Limb (tissue), 2 donors: ENCODE data around the gene DDN.

ENCODE experiments used
- DNase-seq, 2 donors: peaks; one replicate each; pipeline ENCODE4 v3.0.0-alpha.2; 2016; ENCODE audit errors: extremely low spot score in 2 of 2

The DDN gene

DNA sequence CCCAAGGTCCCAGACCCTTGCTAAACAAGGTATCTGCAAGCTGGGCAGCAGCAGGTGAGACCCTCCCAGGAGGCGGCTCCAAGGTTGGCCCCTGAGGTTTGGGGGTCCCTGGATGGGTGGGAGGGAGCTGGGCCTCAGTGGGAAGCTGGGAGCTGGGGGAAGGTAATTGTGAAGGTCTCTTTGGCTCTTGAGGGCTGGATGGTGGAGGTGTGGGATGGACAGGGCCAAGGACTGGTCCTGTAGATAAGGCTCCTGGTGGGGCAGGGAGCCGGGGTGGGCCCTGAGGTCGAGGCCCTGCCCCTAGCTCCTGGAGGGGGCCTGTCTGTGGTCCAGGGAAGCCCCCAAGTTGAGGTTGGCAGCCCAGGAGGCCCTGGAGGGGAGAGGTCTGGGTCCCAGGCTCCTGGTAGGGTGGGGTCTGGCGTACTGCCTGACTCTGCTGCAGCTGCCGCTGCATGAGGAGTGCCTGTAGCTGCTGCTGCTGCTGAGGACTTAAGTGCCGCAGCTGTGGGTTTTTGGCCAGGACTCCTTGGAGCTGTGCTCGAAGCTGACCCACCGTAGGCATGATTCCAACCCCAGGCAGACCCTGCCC is 32.5 kb upstream of the DDN start:
- peak in 1 of 2 donors; percentile 13 for DNase-seq

GRCh38 chr12:49030714-49031572 is 31.8 kb upstream of the DDN start:
- DNase-seq: no peak

DNA sequence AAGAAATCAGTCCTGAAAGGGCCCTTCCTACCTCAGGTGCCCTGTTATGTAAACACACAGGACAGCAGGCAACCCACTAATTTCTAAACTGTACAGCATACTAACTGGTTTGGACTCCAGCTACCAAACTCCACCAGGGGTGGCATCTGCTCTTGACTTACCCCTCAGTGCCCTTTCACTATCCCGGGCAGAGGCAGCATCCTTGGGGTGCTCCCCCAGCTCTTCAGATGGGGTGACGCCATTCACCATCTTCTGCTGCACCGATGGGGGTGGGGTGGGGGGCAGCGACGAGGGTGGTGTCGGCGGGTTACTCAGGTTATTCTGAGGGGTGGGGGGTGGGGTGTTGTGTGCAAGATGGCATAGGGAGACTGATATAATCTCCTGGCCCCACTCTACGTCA is 30.9 kb upstream of the DDN start:
- no peak for DNase-seq

- no peak for DNase-seq
Observed at GRCh38 chr12:49028666-49029275, 29.6 kb upstream of the DDN start.

GRCh38 chr12:49027846-49028555 is 28.8 kb upstream of the DDN start:
- DNase-seq: no peak

GRCh38 chr12:49026678-49027480 is 27.7 kb upstream of the DDN start:
- DNase-seq: no peak

DNA sequence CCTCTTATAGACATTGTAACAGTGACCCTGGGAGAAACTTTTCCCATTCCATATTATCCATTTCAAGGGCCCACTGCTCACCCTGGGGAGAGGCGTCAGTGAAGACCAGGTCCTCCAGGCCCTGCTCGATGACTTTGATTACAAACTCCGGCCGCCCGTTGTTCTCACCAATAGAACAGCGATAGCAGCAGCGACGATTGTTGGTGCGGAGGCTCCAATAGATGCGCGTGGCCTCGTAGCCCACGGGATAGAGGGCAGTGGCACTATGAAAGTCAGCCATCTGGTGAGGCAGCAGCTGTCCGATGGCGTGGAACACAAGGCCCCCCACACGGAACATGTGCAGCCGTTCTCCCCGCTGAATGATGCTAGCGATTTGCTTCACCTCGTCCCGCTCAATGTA is 26.9 kb upstream of the DDN start:
- no peak for DNase-seq

DNA sequence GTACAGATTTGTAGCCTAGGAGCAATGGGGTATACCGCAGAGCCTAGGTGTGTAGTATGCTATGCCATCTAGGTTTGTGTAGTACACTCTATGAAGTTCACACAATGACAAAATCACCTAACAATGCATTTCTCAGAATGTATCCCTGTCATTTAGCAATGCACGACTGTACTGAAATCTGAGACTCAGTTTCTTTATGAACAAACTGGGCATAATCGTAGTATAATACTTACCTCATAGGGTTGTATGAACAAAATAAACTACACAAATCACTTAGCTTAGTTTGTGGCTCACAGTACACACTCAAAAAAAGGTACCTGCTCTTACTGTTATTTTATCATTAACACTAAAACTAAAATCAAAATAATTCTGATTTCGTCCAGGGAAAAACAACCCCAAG is 26.3 kb upstream of the DDN start:
- DNase-seq: no peak

DNA sequence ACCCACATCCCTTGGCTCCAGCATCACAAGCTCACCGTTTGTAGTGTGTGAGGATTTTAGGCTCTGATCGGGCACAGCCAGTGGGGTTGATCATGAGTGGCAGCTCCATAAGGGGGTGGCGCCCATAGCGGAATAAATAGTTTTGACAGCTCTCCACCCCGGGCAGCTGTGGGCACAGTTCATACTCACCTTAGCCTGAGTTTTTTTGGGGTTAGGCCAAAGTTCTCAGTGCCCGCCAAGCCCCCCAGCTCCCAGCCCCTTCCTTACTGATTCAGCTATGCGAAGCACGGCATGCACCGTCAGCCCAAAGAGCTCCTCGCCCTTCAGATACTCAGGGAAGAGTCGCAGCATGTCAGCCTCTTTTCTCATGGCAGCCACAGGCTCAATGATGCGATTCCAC is 25.4 kb upstream of the DDN start:
- DNase-seq: no peak

DNA sequence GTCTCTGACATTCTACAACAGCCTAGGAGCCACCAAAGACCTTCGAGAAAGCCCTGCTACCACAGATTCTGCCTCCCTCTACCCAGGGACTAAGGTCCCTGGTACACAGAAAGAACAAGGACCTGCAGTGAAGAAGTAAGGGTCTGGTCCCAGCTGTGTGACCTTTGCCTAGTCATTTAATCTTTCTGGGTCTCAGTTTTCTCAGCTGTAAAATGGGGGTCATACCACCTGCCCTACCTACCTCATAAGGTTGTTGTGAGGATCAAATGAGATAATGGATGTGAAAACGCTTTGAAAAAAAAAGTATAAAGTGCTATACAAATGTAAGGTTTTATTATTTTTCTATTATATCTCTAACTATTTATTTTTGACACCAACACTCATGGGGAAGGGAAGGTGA is 24.6 kb upstream of the DDN start:
- no peak for DNase-seq

DNA sequence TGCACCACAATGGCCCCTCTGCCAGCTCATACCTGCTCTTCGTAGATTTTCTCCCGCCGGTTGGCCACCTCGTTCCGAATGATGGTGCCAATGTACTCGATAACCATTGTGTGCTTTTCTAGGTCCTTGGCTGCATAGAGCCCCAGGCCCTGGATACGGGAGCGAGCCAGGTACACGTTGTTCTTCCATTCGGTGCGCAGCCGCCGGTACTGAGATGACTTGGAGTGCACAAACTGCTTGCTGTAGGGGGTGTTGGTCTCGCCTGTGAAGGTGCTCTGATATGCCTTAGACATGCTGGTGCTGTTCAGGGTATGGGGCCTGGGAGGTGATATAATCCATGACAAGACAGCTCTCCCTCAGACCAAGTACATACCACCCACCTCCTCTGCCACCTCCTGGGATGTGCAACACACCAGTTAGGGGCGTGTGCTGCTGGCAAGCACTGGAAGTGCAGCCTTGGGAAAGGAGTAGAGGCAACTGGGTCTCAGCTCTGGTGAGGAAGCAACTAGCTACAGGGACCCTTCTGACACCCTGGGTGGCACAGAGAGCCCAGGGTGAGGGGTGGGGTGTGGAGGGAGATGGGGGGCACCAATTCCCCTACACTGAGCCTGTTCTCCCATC is 23.5 kb upstream of the DDN start:
- no peak for DNase-seq

DNA sequence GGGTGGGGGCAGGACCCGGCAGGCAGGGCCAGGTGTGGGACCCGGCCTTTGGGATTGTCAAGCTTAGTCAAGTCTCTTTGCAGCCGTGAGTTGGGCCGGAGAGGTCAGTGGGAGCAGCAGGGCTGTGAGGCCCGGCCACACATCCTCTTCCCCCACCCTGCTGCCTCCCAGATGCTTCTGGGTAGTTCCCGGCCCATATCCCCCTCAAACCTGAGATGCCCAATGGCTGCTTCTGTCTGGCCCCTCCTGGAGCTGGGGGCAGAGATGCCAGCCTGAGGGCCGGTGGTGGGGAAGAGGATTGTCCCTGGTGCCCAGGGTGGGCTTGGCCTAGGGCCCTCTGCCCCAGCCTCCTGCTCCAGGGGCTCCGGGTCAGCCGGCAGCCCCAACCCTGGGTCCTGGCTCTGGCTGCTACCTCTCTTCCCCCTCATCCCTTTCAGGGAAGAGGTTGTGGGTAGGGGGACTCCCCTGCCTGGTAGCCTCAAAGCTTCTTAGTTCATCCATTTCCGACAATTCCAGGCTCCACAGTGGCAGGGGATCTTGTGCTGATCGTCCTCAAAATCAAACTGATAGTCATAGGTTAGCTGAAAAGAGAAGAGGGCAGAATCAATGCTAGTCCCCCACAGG is 22.2 kb upstream of the DDN start:
- no peak for DNase-seq

DNA sequence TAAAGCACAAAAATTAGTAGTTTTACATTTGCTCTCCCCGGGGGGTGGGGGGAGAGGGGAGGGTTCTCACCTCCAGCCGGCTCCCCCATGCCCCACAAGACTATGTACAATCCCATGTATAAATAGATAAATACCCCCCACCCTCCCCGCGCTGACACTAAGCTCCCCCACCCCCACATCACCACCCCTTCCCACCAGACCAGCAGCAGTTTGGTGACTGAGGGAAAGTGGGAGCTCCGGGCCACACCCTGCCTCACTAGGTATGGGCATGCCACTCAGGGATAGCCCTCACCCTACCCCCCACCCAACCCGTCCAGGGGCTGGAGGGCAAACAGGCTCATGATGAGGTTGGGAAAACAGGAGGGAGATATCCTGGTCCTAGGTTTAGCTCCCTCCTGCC is 21.3 kb upstream of the DDN start:
- no peak for DNase-seq

- no peak for DNase-seq
Observed at GRCh38 chr12:49019443-49020324, 20.5 kb upstream of the DDN start.

- no peak for DNase-seq
Observed at GRCh38 chr12:49019120-49019430, 19.9 kb upstream of the DDN start.

DNA sequence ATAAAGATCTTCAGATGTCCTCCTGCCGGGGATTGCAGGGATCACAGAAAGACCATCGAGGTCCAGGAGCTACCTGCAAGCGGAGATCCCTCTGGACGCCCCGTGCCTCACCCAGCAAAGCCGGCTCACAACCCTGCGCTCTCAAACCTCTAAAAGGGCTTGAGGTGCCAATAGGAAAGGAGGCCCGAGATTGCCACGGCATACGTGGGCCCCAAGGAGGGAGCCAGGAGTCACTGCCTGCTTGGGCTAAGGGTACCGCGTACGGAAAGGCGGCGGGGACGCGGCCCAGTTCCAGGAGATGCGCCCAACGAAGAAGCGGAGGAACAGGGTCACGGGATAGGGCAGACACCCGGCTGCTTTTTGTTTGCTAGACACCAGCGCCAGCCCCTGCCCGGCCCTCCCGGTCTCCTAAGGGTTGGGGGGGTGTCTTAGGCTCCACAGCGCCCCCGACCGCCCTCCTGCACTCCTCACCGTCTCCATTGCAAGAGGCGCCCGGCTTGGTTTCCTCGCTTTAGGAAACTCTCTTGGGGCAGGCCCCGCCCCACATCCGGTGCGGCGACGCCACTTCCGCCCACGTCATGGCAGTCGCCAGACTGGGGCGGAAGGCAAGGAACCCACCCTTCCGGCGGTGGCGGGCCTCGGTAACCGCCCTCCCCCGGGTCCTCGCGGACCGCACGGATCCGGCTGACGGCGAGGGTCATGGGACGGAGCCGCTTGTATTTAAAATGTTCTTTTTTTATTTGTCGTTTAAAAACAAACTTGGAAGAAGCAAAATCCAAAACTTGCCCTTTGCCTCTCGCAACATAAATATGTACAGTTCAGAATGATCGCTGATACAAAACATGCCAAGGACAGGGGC is 19.3 kb upstream of the DDN start, which contains the start of gene PRKAG1:
TSS of gene PRKAG1 (minus strand) at position 516 of the 859 bp plus-strand sequence. CDS start at position 480, 36 bp downstream.
- peak; percentile 98 for DNase-seq

- peak in 1 of 2 donors; percentile 56 for DNase-seq
Observed at GRCh38 chr12:49017891-49018260, 18.7 kb upstream of the DDN start.

DNA sequence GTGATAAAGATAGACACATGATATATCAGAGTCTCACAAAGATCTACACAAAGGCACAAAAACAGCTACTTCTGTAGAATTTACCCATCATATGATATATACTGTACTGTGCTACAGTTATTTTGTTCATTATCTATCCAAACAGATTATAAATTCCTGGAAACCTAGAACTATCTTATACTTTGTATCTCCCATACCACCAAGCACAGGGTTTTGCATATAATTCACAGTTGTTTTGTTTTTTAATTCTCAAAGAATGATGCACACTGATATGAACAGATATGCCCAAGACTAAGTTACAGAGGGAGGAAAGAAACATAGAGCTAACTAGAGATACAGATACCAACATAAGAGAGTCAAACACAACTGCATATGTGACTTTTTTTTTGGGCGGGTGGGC is 16.0 kb upstream of the DDN start:
- no peak for DNase-seq

DNA sequence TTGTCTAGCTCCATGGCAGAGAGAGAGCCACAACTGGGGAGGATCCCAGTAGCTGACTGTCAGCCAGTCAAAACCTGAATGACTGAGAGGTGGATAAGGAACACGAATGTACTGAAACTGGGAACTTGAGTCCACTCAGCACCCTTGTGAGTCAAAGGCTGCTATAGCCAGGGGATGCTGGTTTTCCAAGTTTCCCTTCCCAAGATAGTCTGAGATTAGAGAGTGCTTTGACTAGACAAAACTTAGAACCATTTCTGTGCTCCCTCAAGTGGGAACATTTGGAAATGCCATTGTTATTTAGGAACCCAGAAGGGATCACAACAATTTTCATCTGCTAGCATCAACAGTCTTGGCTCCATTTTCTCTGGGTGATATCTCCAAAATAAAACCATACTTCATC is 15.4 kb upstream of the DDN start:
- no peak for DNase-seq
